Activated CD4-positive, alpha-beta T cell treated with anti-CD3 and anti-CD28 coated beads, Interleukin-2, amount 10 ng/mL, durations not matched to agents 24 days and 14 days (primary cell): ENCODE results near the gene CHRNB4. TPM values are rescaled to one million over a fixed set of nuclear protein-coding genes. Genes with fewer than 3 reads are reported as not detected.

Experiments used
- DNase-seq: peaks from one replicate; pipeline ENCODE4 v3.0.0; 2022
- H3K27ac Mint-ChIP-seq: one replicate; pipeline ENCODE4 v1.8.0; 2022; ENCODE audit warnings: mild to moderate bottlenecking, mixed read lengths
- H3K27me3 Mint-ChIP-seq: one replicate; pipeline ENCODE4 v1.8.0; 2022; ENCODE audit warnings: mixed read lengths
- H3K36me3 Mint-ChIP-seq: one replicate; pipeline ENCODE4 v1.8.0; 2022; ENCODE audit warnings: low read depth, mild to moderate bottlenecking, mixed read lengths
- H3K4me1 Mint-ChIP-seq: one replicate; pipeline ENCODE4 v1.8.0; 2021; ENCODE audit warnings: mixed read lengths
- H3K4me3 Mint-ChIP-seq: one replicate; pipeline ENCODE4 v1.8.0; 2022; ENCODE audit warnings: mild to moderate bottlenecking, moderate library complexity, mixed read lengths
- H3K9me3 Mint-ChIP-seq: one replicate; pipeline ENCODE4 v1.8.0; 2021; ENCODE audit warnings: mixed read lengths
- intact Hi-C: fragments of 100-400 bp; cut with micrococcal nuclease; formaldehyde crosslinking; loops from one replicate; pipeline ENCODE4 v1.15.1; 2023
- total RNA-seq: library from RNA; stranded (reverse); gene quantifications from 2 replicates; pipeline ENCODE4 v1.2.3, GENCODE V29; 2022

Gene CHRNB4
- total RNA-seq, 1 donor from 2014 or later = not detected

DNA sequence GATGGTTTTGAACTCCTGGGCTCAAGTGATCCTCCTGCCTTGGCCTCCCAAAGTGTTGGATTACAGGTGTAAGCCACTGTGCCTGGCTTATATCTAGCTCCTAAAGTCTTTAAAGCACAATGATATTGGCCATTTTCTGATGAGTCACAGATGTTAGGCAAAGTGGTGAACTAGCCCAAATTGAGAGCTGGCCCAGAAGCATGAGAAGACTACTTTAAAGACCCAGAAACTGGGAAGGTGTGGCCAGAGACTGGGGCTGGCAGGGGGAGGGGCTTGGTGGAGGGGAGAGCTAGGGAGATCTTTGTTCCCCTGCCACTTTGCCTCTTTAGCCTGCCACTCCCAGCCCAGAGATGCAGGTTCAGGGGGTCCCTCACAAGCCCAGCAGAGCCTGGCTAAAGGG lies 41.8 kb downstream of the CHRNB4 start:
- Mint-ChIP-seq H3K27me3 (no peaks in the 10 kb centered on the region), H3K4me1 (no peaks in the 10 kb centered on the region), H3K36me3 (no peaks in the 10 kb centered on the region), H3K4me3 (no peak overlapping the region), H3K27ac (no peak overlapping the region), H3K9me3 (no peaks in the 10 kb centered on the region)
- intact Hi-C loops = no loop called here
- DNase-seq = no peak

GRCh38 chr15:78598348-78598747 lies 42.7 kb downstream of the CHRNB4 start:
- Mint-ChIP-seq H3K4me3 (no peak overlapping the region), H3K27ac (no peak overlapping the region), H3K36me3 (no peaks in the 10 kb centered on the region), H3K27me3 (no peaks in the 10 kb centered on the region), H3K4me1 (no peaks in the 10 kb centered on the region), H3K9me3 (no peaks in the 10 kb centered on the region)
- no peak for DNase-seq
- intact Hi-C loops = no loop called here

DNA sequence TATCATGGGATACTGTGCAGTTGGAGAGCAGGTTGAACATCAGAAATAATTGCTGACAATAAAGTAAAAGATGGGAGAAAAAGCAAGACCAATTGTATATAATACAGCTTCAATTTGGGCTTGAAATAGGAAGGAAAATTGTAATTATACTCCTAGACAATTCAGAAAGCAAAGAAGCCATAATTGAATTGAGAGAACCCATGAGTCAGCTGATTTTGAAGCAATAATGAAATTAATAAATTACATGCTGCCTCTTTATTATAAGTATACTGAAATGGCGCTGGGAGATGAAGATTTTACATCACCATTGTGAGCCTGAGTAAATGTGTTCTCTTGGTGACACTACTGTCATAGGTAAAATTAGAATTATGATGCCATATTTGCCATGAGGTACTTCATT lies 43.4 kb downstream of the CHRNB4 start:
- intact Hi-C loops = no loop called here
- no peaks in the 10 kb centered on the region for H3K27me3 Mint-ChIP-seq
- no peak overlapping the region for H3K27ac Mint-ChIP-seq

GRCh38 chr15:78574944-78575343 lies 66.1 kb downstream of the CHRNB4 start:
- no peaks in the 10 kb centered on the region for H3K36me3 Mint-ChIP-seq
- peaks cover 2% of the 10 kb centered on the region for H3K27me3 Mint-ChIP-seq
- no peak for DNase-seq
- H3K27ac Mint-ChIP-seq = no peak overlapping the region
- no peaks in the 10 kb centered on the region for H3K9me3 Mint-ChIP-seq
- no peaks in the 10 kb centered on the region for H3K4me1 Mint-ChIP-seq
- intact Hi-C loops = no loop called here
- H3K4me3 Mint-ChIP-seq = no peak overlapping the region

More for the DNA sequence above, 43.4 kb downstream of the CHRNB4 start:
- DNase-seq = no peak
- H3K36me3 Mint-ChIP-seq = no peaks in the 10 kb centered on the region
- no peak overlapping the region for H3K4me3 Mint-ChIP-seq
- H3K4me1 Mint-ChIP-seq = no peaks in the 10 kb centered on the region
- no peaks in the 10 kb centered on the region for H3K9me3 Mint-ChIP-seq

Other genes starting within 250 kb of the CHRNB4 start
- 89.1 and 89.4 TPM in 2 replicates for gene IREB2, start 203.0 kb downstream of the CHRNB4 start, total RNA-seq
- gene HYKK, start 133.6 kb downstream of the CHRNB4 start, total RNA-seq = 0.90 and 1.6 TPM in 2 replicates
- 335 and 342 TPM in 2 replicates for gene PSMA4, start 100.8 kb downstream of the CHRNB4 start, total RNA-seq
- 8.9 and 10.1 TPM in 2 replicates for gene CHRNA5, start 75.7 kb downstream of the CHRNB4 start, total RNA-seq
- gene CHRNA3, start 20.2 kb downstream of the CHRNB4 start, total RNA-seq = not detected in 2 replicates
- gene ADAMTS7, start 170.3 kb upstream of the CHRNB4 start, total RNA-seq = 1.3 TPM in 2 replicates
- 280 and 289 TPM in 2 replicates for gene MORF4L1, start 231.7 kb upstream of the CHRNB4 start, total RNA-seq